Effector memory CD8-positive, alpha-beta T cell (primary cell): Measurements from ENCODE around the gene SASH3.

Experiments
- ATAC-seq: fragments of 150-1000 bp; cut with Tn5 transposase; replicated peaks from 2 replicates; pipeline ENCODE4 v1.10.0; 2021; ENCODE audit warnings: mild to moderate bottlenecking, moderate library complexity
- DNase-seq, 3 experiments: peaks; one replicate each; pipeline ENCODE4 v3.0.0; 2021
- H3K27ac Mint-ChIP-seq, 2 donors: one replicate each; pipeline ENCODE4 v1.8.0; 2022; ENCODE audit warnings: mild to moderate bottlenecking in 2 of 2, mixed read lengths in 2 of 2, moderate library complexity in 2 of 2
- H3K27me3 Mint-ChIP-seq, 2 donors: one replicate each; pipeline ENCODE4 v1.8.0; 2022; ENCODE audit warnings: mixed read lengths in 2 of 2
- H3K36me3 Mint-ChIP-seq: one replicate; pipeline ENCODE4 v1.8.0; 2022; ENCODE audit warnings: mild to moderate bottlenecking, moderate library complexity, mixed read lengths; ENCODE audit not compliant: insufficient read depth
- H3K4me1 Mint-ChIP-seq, 2 donors: one replicate each; pipeline ENCODE4 v1.8.0; 2022; ENCODE audit warnings: low read depth in 2 of 2, mixed read lengths in 2 of 2
- H3K4me3 Mint-ChIP-seq, 2 donors: one replicate each; pipeline ENCODE4 v1.8.0; 2022; ENCODE audit warnings: mild to moderate bottlenecking in 2 of 2, mixed read lengths in 2 of 2, moderate library complexity in 2 of 2
- H3K9me3 Mint-ChIP-seq, 2 donors: one replicate each; pipeline ENCODE4 v1.8.0; 2022; ENCODE audit warnings: mixed read lengths in 2 of 2

Gene SASH3

DNA sequence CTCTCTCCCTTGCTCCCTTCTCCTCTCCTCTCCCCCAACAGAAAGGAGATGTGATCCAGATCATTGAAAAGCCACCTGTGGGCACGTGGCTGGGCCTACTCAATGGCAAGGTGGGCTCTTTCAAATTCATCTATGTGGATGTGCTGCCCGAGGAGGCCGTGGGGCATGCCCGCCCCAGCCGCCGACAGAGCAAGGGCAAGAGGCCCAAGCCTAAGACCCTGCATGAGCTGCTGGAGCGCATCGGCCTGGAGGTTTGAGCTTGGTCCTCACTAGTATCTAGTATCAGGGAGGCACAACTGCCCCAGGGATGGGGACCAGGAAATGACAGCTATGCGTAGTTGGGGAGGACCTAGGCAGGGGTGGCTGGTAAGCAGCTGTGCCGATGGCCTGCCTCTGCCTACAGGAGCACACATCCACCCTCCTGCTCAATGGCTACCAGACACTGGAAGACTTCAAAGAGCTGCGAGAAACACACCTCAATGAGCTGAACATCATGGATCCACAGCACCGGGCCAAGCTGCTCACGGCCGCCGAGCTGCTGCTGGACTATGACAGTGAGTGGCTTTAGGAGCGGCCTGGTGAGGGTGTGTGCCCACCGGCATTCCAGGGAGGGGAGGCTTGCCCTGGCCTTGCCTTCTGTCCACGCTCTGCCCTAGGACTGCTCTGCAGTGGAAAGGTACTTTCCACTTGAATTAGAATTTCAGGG, 13.0 kb downstream of the SASH3 start:
- no peaks in the 10 kb centered on the region for H3K9me3 Mint-ChIP-seq
- DNase-seq (no peak), ATAC-seq (no peak)
- peaks cover 91% of the 10 kb centered on the region for H3K36me3 Mint-ChIP-seq
- peak overlapping the region in 1 of 2 donors; percentile 27 for H3K4me3 Mint-ChIP-seq
- H3K4me1 Mint-ChIP-seq: peaks cover 11 to 16% of the 10 kb centered on the region in 2 donors
- H3K27me3 Mint-ChIP-seq: no peaks in the 10 kb centered on the region
- peak overlapping the region in 1 of 2 donors; percentile 73 for H3K27ac Mint-ChIP-seq

DNA sequence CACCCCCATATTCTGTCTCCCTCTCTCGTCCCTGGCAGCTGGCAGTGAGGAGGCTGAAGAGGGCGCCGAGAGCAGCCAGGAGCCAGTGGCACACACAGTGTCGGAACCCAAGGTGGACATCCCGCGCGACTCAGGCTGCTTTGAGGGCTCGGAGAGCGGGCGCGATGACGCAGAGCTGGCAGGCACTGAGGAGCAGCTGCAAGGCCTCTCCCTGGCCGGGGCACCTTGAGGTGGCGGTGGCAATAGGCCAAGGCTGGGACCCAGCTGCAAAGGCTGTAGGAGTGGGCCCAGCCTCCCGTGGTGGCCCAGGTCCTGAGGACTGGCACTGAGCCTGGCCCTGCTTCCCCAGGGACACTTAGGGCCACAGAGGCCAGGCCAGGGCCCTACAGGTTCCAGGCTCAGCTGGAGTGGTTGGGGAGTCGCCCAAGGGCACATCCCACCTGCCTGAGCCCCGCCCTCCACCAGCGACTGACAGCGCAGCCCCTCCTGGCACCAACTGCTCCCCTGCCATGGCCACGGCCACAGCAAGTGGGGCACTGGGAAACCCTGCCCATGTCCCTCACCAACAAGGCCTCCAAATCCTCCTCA, 13.9 kb downstream of the SASH3 start:
- peaks cover 10 to 16% of the 10 kb centered on the region in 2 donors for H3K4me1 Mint-ChIP-seq
- no peaks in the 10 kb centered on the region for H3K9me3 Mint-ChIP-seq
- ATAC-seq: no peak
- no peaks in the 10 kb centered on the region for H3K27me3 Mint-ChIP-seq
- no peak for DNase-seq
- H3K4me3 Mint-ChIP-seq: no peak overlapping the region
- H3K36me3 Mint-ChIP-seq: peaks cover 83% of the 10 kb centered on the region
- H3K27ac Mint-ChIP-seq: peak overlapping the region; percentile 31 to 73

DNA sequence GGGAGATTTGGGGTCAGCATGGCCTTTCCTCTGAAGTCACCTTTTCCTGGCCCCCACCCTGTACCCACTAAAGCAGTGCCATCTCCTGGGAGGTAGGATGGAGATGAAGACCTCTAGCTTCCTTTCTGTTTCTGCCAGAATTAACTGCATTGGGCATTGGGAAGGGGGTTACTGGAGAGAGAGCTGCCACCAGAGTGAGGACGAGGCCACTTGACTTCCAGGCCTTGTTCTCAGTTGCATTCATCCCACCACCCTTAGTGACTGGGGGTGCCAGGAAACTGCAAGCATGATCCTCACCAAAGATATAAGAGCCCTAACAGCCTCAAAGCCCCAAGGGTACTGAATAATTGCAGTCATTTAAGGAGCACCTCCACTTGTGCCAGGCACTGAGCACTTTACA, 15.8 kb downstream of the SASH3 start:
- ATAC-seq: no peak
- Mint-ChIP-seq H3K9me3 (no peaks in the 10 kb centered on the region), H3K4me3 (no peak overlapping the region), H3K27me3 (no peaks in the 10 kb centered on the region), H3K4me1 (peaks cover 15 to 16% of the 10 kb centered on the region in 2 donors), H3K27ac (peak overlapping the region in 1 of 2 donors; percentile 73), H3K36me3 (peaks cover 66% of the 10 kb centered on the region)
- no peak for DNase-seq

DNA sequence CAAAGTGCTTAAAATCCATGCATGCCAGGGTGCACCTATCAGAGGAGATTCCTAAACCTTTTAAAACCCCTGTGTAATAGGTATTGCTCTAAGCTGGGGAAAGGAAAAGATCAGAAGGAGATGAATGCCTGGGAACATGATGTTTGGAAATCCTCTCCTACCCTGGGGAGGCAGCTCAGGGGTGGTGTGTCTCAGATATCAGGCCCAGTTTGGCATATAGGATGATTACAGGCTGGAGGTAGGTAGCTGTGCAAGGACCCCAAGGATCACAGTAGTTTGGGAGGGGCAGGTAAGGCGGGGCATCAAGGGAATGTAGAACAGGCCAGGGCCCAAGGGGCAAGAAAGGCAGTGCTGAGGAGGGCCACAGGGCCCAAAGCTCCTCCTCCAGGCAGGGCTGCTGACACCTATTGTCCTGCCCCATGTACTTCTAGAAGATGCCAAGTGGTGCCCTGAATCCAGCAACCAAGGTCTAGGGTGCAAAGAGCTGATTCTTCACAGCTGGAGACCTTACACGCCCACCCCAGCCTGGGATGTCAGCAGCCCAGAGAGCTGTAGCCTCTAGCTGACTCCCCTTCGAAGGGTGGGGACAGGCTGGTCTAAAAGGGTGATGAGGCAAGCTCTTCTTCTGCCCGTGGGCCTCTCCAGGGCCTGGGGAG, 17.6 kb downstream of the SASH3 start:
- ATAC-seq (no peak), DNase-seq (no peak)
- Mint-ChIP-seq H3K4me1 (peaks cover 15 to 16% of the 10 kb centered on the region in 2 donors), H3K9me3 (no peaks in the 10 kb centered on the region), H3K27me3 (no peaks in the 10 kb centered on the region), H3K4me3 (no peak overlapping the region), H3K27ac (peak overlapping the region; percentile 41 to 69), H3K36me3 (peaks cover 50% of the 10 kb centered on the region)

DNA sequence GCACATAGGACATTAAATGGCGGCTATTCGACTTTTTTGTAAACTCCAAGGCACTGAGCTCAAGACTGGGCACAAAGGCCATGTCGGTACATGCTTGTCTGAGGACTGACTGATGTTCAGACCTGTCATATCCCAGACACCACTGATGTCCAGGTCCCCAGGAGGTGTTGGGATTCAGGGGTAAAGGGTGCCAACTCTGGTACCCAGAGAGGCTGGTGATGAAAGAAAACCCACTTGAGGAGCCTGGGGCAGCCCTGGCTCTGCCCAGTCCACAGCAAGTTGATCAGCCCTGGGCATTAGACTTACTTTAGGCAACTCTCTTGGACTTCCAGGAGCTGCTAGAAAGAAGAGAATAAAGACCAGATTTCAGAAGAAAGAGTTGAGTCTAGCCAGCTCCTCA, 18.7 kb downstream of the SASH3 start:
- no peak for DNase-seq
- ATAC-seq: no peak
- peaks cover 12 to 15% of the 10 kb centered on the region in 2 donors for H3K4me1 Mint-ChIP-seq
- H3K27ac Mint-ChIP-seq: peak overlapping the region; percentile 62 to 85
- no peak overlapping the region for H3K4me3 Mint-ChIP-seq
- no peaks in the 10 kb centered on the region for H3K9me3 Mint-ChIP-seq
- H3K27me3 Mint-ChIP-seq: no peaks in the 10 kb centered on the region
- H3K36me3 Mint-ChIP-seq: peaks cover 40% of the 10 kb centered on the region

DNA sequence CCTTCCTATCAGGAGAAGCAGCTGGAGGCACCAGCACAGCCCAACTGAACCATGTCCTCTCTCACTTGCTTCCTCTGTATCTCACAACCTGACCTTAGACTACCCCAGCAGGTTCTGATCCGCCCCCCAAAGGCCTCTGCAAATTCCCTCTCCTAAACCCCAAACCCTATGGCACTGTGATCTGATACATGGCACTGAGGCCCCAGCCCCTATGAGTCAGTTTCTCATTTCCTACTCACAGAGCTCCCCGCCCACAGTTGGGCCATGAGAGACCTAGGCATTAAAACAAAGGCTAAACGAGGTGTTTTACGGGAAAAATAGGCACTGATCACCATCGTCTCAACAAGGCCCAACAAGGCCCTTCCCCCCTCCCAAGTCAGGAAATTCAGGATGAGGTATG, 19.1 kb downstream of the SASH3 start:
- Mint-ChIP-seq H3K27me3 (no peaks in the 10 kb centered on the region), H3K27ac (peak overlapping the region; percentile 62 to 85), H3K4me3 (no peak overlapping the region), H3K36me3 (peaks cover 36% of the 10 kb centered on the region), H3K9me3 (no peaks in the 10 kb centered on the region), H3K4me1 (peaks cover 12 to 15% of the 10 kb centered on the region in 2 donors)
- ATAC-seq (peak; percentile 27), DNase-seq (no peak)

DNA sequence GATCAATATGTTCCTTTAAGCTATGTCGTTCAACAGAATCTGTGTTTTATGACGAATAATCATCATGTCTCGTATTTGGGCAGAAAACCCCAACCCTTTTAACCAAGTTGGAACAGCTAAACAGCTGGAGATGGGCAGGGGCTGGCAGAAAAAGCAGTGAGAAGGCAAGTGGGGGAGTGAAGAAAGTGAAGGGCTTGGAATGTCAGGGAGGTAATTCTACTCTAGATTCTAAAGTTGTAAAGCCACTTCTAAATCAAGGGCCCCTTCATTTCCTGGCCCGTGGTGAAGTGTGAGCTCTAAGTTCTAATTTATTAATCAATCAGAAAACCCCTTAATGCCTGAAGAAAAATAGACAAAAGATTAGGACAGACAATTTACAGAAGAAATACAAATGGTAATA, 20.4 kb downstream of the SASH3 start:
- DNase-seq: no peak
- no peak for ATAC-seq
- no peak overlapping the region for H3K27ac Mint-ChIP-seq
- peaks cover 23% of the 10 kb centered on the region for H3K36me3 Mint-ChIP-seq
- H3K4me3 Mint-ChIP-seq: no peak overlapping the region
- H3K4me1 Mint-ChIP-seq: peaks cover 10% of the 10 kb centered on the region in 2 donors
- H3K27me3 Mint-ChIP-seq: no peaks in the 10 kb centered on the region
- no peaks in the 10 kb centered on the region for H3K9me3 Mint-ChIP-seq

DNA sequence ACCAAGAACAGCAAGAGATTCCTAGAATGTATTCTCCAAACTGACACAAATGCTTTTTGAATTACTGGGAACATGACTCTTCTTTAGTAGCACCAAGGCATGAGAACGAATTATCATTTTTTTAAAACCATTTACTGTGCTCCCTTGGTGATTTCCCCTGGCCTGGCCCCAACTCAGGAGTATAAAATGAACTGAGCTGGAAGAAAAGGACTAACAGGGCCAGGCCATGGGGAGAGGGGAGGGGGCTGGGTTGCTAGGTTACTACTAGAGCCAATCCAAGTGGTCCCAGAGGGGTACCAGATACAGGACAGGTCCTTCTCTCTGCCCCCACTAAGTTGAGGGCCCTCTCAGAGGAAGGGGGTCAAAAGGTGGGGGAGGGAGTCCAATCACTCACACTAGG, 23.1 kb downstream of the SASH3 start:
- Mint-ChIP-seq H3K27ac (no peak overlapping the region), H3K4me1 (peaks cover 5 to 10% of the 10 kb centered on the region in 2 donors), H3K9me3 (no peaks in the 10 kb centered on the region), H3K4me3 (no peak overlapping the region), H3K36me3 (no peaks in the 10 kb centered on the region), H3K27me3 (no peaks in the 10 kb centered on the region)
- no peak for ATAC-seq
- no peak for DNase-seq

DNA sequence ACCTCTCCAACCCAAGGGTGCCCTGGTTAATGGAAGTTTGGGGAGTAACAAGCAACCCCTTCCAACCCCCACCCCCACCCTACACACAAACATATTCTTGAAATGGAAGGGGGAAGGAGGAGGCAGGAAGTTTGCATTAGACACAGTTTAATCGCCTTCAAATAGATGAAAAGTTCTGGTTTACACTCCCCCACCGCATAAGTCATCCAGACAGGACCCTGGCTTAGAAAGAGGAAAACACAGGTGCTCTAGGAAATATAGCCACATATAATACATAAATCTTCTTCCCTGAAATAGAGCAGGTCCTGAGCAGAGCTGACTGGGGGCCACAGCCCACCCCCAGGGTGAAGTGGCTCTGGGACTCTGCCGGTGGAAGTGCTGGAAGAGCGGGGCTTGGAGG, 25.1 kb downstream of the SASH3 start:
- Mint-ChIP-seq H3K4me3 (no peak overlapping the region), H3K36me3 (peaks cover 4% of the 10 kb centered on the region), H3K4me1 (peaks cover 5 to 14% of the 10 kb centered on the region in 2 donors), H3K27me3 (no peaks in the 10 kb centered on the region), H3K9me3 (no peaks in the 10 kb centered on the region), H3K27ac (no peak overlapping the region)
- DNase-seq (no peak), ATAC-seq (no peak)

DNA sequence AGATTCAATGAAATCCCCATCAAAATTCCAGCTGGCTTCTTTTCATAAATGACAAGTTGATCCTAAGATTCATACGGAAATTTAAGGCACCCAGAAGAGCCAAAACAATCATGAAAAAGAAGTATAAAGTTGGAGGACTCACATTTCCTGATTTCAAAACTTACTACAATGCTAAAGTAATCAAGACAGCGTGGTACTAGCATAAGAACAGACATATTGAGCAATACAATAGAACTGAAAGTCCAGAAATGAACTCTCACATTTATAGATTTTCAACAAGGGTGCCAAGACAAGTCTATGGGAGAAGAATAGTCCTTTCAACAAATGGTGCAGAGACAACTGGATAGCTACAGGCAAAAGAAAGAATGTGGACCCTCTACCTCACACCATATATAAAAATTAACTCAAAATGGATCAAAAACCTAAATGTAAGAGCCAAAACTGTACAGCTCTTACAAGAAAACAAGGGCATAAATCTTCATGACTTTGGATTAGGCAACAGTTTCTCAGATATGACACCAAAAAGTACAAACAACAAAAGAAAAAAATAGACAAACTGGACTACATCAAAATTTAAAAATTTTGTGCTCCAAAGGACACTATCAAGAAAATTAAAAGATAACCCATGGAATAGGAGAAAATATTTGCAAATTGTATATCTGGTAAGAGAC, 28.5 kb downstream of the SASH3 start:
- ATAC-seq: no peak
- H3K36me3 Mint-ChIP-seq: peaks cover 7% of the 10 kb centered on the region

DNA sequence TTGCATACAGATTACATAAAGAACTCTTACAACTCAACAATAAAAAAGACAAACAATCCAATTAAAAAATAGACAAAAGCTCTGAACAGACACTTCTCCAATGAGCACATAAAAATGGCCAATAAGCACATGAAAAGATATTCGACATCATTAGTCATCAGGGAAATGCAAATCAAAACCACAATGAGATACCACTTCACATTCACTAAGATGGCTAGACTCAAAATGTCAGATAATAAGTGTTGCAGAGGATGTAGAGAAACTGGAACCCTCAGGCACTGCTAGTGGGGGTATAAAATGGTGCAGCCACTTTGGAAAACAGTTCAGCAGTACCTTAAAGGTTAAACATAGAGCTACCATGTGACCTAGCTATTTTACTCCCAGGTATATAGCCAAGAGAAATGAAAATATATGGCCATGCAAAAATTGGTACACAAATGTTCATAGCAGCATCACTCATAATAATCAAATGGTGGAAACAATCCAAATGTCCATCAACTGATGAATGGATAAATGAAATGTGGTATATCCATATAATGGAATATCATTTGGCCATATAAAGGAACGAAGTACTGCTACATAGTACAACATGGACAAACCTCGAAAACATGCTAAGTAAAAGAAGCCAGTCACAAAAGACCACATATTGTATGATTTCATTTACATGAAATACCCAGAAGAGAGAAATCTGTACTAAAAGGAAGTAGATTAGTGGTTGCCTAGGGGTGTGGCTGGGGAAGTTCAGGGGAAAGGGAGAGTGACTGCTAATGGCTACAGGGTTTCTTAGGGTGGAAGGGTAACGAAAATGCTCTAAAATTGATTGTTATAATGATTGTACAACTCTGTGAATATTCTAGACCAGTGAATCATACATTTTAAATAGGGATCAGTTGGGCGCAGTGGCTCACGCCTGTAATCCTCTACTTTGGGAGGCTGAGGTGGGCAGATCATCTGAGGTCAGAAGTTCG, 29.4 kb downstream of the SASH3 start:
- ATAC-seq: no peak
- no peaks in the 10 kb centered on the region for H3K27me3 Mint-ChIP-seq

More for the DNA sequence above, 28.5 kb downstream of the SASH3 start:
- Mint-ChIP-seq H3K27me3 (no peaks in the 10 kb centered on the region), H3K27ac (no peak overlapping the region), H3K4me3 (no peak overlapping the region), H3K4me1 (peaks cover 3 to 14% of the 10 kb centered on the region in 2 donors), H3K9me3 (no peaks in the 10 kb centered on the region)
- no peak for DNase-seq

DNA sequence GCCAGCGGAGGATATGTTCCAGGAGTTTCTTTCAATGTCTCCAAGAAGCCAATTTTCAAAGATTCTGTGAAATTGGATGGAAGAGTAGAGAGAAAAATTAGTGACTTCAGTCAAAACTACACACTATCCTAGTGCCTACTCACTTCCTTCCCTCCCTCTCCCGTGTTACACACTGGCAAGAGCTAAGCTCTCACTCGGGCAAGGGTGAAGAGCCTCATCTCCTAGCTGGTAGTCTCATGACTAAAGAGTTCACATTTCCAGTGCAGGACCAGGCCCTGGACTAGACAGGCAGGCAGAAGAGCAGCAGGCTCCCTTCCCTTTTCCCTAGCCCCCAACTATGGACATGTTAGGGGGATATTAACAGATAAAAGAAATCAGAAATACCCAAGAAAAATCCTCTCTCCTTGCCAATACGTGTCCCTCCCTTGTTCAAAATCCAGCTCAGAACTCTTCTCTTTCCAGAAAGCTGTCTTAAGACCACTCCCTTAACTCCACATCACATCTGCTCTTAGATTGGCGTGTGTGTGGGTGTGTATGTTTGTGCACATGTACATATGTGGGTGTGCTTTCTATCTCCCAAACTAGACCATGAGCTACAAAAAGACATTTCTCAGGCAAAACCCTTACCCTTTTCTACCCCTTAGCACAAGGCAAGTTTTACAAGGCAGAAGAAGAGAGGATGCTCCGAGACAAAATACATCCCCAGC, 34.1 kb downstream of the SASH3 start:
- H3K36me3 Mint-ChIP-seq: peaks cover 7% of the 10 kb centered on the region
- no peak overlapping the region for H3K27ac Mint-ChIP-seq
- ATAC-seq: no peak

More for the DNA sequence above, 29.4 kb downstream of the SASH3 start:
- DNase-seq: no peak
- peaks cover 3 to 14% of the 10 kb centered on the region in 2 donors for H3K4me1 Mint-ChIP-seq
- H3K27ac Mint-ChIP-seq: peak overlapping the region in 1 of 2 donors; percentile 65
- H3K9me3 Mint-ChIP-seq: no peaks in the 10 kb centered on the region
- H3K4me3 Mint-ChIP-seq: no peak overlapping the region
- H3K36me3 Mint-ChIP-seq: peaks cover 7% of the 10 kb centered on the region

More for the DNA sequence above, 34.1 kb downstream of the SASH3 start:
- no peak for DNase-seq
- peaks cover 3 to 7% of the 10 kb centered on the region in 2 donors for H3K4me1 Mint-ChIP-seq
- no peaks in the 10 kb centered on the region for H3K9me3 Mint-ChIP-seq
- H3K27me3 Mint-ChIP-seq: no peaks in the 10 kb centered on the region
- H3K4me3 Mint-ChIP-seq: no peak overlapping the region
